ENCODE data around the gene RAB40B.

DNA sequence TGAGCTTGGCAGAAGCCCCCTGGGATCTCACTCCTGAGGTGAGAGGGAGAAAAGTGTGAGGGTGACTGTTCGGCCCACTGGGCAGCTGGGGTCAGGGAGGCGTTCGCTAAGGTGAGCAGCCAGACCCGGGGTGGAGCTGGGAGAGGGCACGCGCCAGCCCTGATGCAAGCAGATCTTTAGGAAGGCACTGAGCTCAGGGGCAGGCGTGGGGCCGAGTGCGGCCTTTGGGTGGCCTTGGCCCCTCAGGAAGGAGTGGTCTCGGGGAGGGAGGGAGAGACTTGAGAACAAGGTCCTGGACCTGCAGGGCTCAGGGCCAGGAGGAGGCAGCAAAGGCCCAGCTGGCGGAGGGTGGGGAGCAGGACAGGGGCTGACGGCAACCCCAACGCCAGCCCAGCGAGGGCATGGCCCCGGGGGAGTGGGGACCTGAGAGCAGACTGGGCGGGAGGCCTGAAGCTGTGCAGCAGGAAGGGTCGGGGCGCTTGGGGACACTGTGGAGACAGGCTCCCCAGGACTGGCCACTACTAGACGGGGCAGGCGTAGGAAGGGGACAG is 35.7 kb downstream of the RAB40B start:
- TF ChIP-seq, protein P1, sequence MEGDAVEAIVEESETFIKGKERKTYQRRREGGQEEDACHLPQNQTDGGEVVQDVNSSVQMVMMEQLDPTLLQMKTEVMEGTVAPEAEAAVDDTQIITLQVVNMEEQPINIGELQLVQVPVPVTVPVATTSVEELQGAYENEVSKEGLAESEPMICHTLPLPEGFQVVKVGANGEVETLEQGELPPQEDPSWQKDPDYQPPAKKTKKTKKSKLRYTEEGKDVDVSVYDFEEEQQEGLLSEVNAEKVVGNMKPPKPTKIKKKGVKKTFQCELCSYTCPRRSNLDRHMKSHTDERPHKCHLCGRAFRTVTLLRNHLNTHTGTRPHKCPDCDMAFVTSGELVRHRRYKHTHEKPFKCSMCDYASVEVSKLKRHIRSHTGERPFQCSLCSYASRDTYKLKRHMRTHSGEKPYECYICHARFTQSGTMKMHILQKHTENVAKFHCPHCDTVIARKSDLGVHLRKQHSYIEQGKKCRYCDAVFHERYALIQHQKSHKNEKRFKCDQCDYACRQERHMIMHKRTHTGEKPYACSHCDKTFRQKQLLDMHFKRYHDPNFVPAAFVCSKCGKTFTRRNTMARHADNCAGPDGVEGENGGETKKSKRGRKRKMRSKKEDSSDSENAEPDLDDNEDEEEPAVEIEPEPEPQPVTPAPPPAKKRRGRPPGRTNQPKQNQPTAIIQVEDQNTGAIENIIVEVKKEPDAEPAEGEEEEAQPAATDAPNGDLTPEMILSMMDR (conservative IDR thresholded peaks at IDR 0.05; ENCODE audit: low read depth, low read length), result no peak
- TF ChIP-seq POLR2A (IDR thresholded peaks at IDR 0.05; ENCODE audit: low read depth, low read length) (no peak), RCOR1 (IDR thresholded peaks at IDR 0.05; ENCODE audit: insufficient replicate concordance, low read length) (no peak), CEBPB (IDR thresholded peaks at IDR 0.05; ENCODE audit: low read depth, low read length) (no peak), RAD21 (IDR thresholded peaks at IDR 0.05; ENCODE audit: low read length) (no peak), FOS (IDR thresholded peaks at IDR 0.05; ENCODE audit: low read depth, low read length) (no peak)
- TF ChIP-seq, protein P2, sequence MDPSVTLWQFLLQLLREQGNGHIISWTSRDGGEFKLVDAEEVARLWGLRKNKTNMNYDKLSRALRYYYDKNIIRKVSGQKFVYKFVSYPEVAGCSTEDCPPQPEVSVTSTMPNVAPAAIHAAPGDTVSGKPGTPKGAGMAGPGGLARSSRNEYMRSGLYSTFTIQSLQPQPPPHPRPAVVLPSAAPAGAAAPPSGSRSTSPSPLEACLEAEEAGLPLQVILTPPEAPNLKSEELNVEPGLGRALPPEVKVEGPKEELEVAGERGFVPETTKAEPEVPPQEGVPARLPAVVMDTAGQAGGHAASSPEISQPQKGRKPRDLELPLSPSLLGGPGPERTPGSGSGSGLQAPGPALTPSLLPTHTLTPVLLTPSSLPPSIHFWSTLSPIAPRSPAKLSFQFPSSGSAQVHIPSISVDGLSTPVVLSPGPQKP (IDR thresholded peaks at IDR 0.05; ENCODE audit: borderline replicate concordance, low read depth, low read length), result no peak
